Myocyte (in vitro differentiated cells): ENCODE results near the gene FKBP11. TPM values are rescaled to one million over a fixed set of nuclear protein-coding genes. Genes with fewer than 3 reads are reported as not detected.
"Not testable (repeated sequence)": the region's sequence is repeated elsewhere in the genome, so short reads cannot be mapped to it uniquely, and the experiment has no call there.

ENCODE experiments used
- DNase-seq: peaks from one replicate; pipeline ENCODE4 v3.0.0-alpha.2; 2012; ENCODE audit warnings: low read depth
- total RNA-seq: library from RNA; depleted of rRNA; stranded (reverse); fragments of >200 nt; gene quantifications from 2 replicates; pipeline ENCODE4 v1.2.3, GENCODE V29; 2014

FKBP11 gene
- total RNA-seq, 1 donor from 2014 or later: 8.0 TPM

- DNase-seq: no peak
Observed at GRCh38 chr12:48910196-48910595, 15.1 kb downstream of the FKBP11 start.

- DNase-seq: not testable (repeated sequence)
Observed at GRCh38 chr12:48909698-48910097, 15.6 kb downstream of the FKBP11 start.

GRCh38 chr12:48907245-48907644 lies 18.0 kb downstream of the FKBP11 start:
- DNase-seq: no peak

GRCh38 chr12:48903982-48904411 lies 21.3 kb downstream of the FKBP11 start:
- peak; percentile 73 for DNase-seq

GRCh38 chr12:48903363-48903981 lies 21.8 kb downstream of the FKBP11 start:
- no peak for DNase-seq

- DNase-seq: no peak
Observed at GRCh38 chr12:48901278-48901677, 24.0 kb downstream of the FKBP11 start.

- no peak for DNase-seq
Observed at GRCh38 chr12:48899651-48900050, 25.6 kb downstream of the FKBP11 start.

GRCh38 chr12:48894271-48894670 lies 31.0 kb downstream of the FKBP11 start:
- DNase-seq: peak; percentile 11

- DNase-seq: peak; percentile 71
Observed at GRCh38 chr12:48890657-48891418, 34.5 kb downstream of the FKBP11 start.

- DNase-seq: no peak
Observed at GRCh38 chr12:48889679-48890078, 35.6 kb downstream of the FKBP11 start.

GRCh38 chr12:48883305-48884161 lies 41.8 kb downstream of the FKBP11 start:
- DNase-seq: no peak

- no peak for DNase-seq
Observed at GRCh38 chr12:48882972-48883304, 42.4 kb downstream of the FKBP11 start.

- DNase-seq: no peak
Observed at GRCh38 chr12:48882315-48882687, 43.0 kb downstream of the FKBP11 start.

- no peak for DNase-seq
Observed at GRCh38 chr12:48881686-48882314, 43.5 kb downstream of the FKBP11 start.

- no peak for DNase-seq
Observed at GRCh38 chr12:48880647-48881046, 44.6 kb downstream of the FKBP11 start.

GRCh38 chr12:48878548-48878947 lies 46.7 kb downstream of the FKBP11 start:
- no peak for DNase-seq

- DNase-seq: no peak
Observed at GRCh38 chr12:48875944-48876515, 49.3 kb downstream of the FKBP11 start.

- DNase-seq: not testable (repeated sequence)
Observed at GRCh38 chr12:48873534-48873933, 51.8 kb downstream of the FKBP11 start.

- no peak for DNase-seq
Observed at GRCh38 chr12:48873096-48873495, 52.2 kb downstream of the FKBP11 start.
